IMR-90 (cell line): ENCODE data around the gene FAAP20. TPM values are rescaled to one million over a fixed set of nuclear protein-coding genes. Genes with fewer than 3 reads are reported as not detected.

Experiments
- ATAC-seq: fragments of 200-7000 bp; cut with Tn5 transposase; 2 replicates; pipeline ENCODE4 v1.9.1; 2020; ENCODE audit warnings: low read depth, mild to moderate bottlenecking, moderate library complexity
- BruUV-seq: library from RNA; stranded (reverse); fragments of 400-500 nt; replicated peaks from 2 replicates; lab custom pipeline; 2021; lab: Mats Ljungman, UMichigan
- CTCF ChIA-PET: fragments of 300-600 bp; formaldehyde crosslinking; extraction: SDS; loops from one replicate; lab custom pipeline; 2021; ENCODE audit warnings: antibody characterized with exemption; lab: Yijun Ruan, JAX
- POLR2A ChIA-PET: fragments of 300-600 bp; sonication (Branson Sonifier 250); formaldehyde crosslinking; loops from one replicate; lab custom pipeline; 2022; ENCODE audit warnings: antibody characterized with exemption; ENCODE audit not compliant: unreplicated experiment; lab: Charles Lee
- DNase-seq: peaks from one replicate; pipeline ENCODE4 v3.0.0; 2013
- H2AFZ ChIP-seq: replicated peaks from 2 replicates; pipeline ENCODE3; 2013; ENCODE audit warnings: low read length, mild to moderate bottlenecking; ENCODE audit not compliant: poor library complexity
- H2AK5ac ChIP-seq: 2 replicates; pipeline ENCODE4 v1.6.1; 2013; ENCODE audit warnings: low read depth, low read length, inconsistent platforms
- H2AK9ac ChIP-seq: replicated peaks from 2 replicates; pipeline ENCODE3; 2013; ENCODE audit warnings: mild to moderate bottlenecking, low read depth, low read length, moderate library complexity; ENCODE audit not compliant: poor library complexity
- H2BK120ac ChIP-seq: 2 replicates; pipeline ENCODE4 v1.6.1; 2013; ENCODE audit warnings: low read depth, low read length, inconsistent platforms
- H2BK15ac ChIP-seq: 3 replicates; pipeline ENCODE4 v1.6.1; 2013; ENCODE audit warnings: low read depth, low read length, inconsistent platforms
- H2BK20ac ChIP-seq: 2 replicates; pipeline ENCODE4 v1.6.1; 2013; ENCODE audit warnings: low read depth, mild to moderate bottlenecking, inconsistent platforms, low read length, moderate library complexity
- H2BK5ac ChIP-seq: 2 replicates; pipeline ENCODE4 v1.6.1; 2013; ENCODE audit warnings: mild to moderate bottlenecking, low read depth, low read length, inconsistent platforms; ENCODE audit not compliant: poor library complexity, severe bottlenecking
- H3K14ac ChIP-seq: replicated peaks from 2 replicates; pipeline ENCODE4 v1.6.1; 2013; ENCODE audit warnings: low read depth, low read length, inconsistent platforms
- H3K18ac ChIP-seq: 2 replicates; pipeline ENCODE4 v1.6.1; 2013; ENCODE audit warnings: low read depth, low read length, control low read depth
- H3K23ac ChIP-seq: 2 replicates; pipeline ENCODE4 v1.6.1; 2013; ENCODE audit warnings: low read depth, low read length, inconsistent platforms
- H3K27ac ChIP-seq: 2 replicates; pipeline ENCODE4 v1.5.1; 2013; ENCODE audit warnings: mild to moderate bottlenecking, control low read depth, low read length; ENCODE audit not compliant: insufficient read depth
- H3K27me3 ChIP-seq: 2 replicates; pipeline ENCODE4 v1.6.1; 2013; ENCODE audit warnings: low read length; ENCODE audit not compliant: control insufficient read depth, insufficient read depth
- H3K36me3 ChIP-seq: 2 replicates; pipeline ENCODE4 v1.6.1; 2013; ENCODE audit warnings: low read length, mixed read lengths; ENCODE audit not compliant: control insufficient read depth, insufficient read depth
- H3K4ac ChIP-seq: 2 replicates; pipeline ENCODE4 v1.6.1; 2013; ENCODE audit warnings: low read depth, low read length, inconsistent platforms
- H3K4me1 ChIP-seq: 2 replicates; pipeline ENCODE4 v1.6.1; 2013; ENCODE audit warnings: low read length, mixed read lengths; ENCODE audit not compliant: control insufficient read depth, insufficient read depth
- H3K4me2 ChIP-seq: 2 replicates; pipeline ENCODE4 v1.6.1; 2013; ENCODE audit warnings: low read depth, mild to moderate bottlenecking, control low read depth, low read length, moderate library complexity
- H3K4me3 ChIP-seq: 2 replicates; pipeline ENCODE4 v1.5.1; 2013; ENCODE audit warnings: low read depth, mild to moderate bottlenecking, control low read depth, low read length, moderate library complexity; ENCODE audit not compliant: insufficient read depth
- H3K56ac ChIP-seq: 2 replicates; pipeline ENCODE4 v1.6.1; 2013; ENCODE audit warnings: low read length, inconsistent platforms; ENCODE audit not compliant: insufficient read depth; ENCODE audit errors: extremely low read depth
- H3K79me1 ChIP-seq, 2 experiments: 2 replicates each; pipeline ENCODE4 v1.6.1; 2013; ENCODE audit warnings: low read length in 2 of 2, inconsistent platforms in 1 of 2, low read depth in 1 of 2
- H3K9ac ChIP-seq: 2 replicates; pipeline ENCODE4 v1.6.1; 2013; ENCODE audit warnings: low read depth, low read length, control low read depth
- H3K9me1 ChIP-seq: 2 replicates; pipeline ENCODE4 v1.6.1; 2013; ENCODE audit warnings: low read length, inconsistent platforms; ENCODE audit not compliant: insufficient read depth
- H3K9me3 ChIP-seq: 2 replicates; pipeline ENCODE4 v1.6.1; 2013; ENCODE audit warnings: low read length; ENCODE audit not compliant: control insufficient read depth, insufficient read depth
- H4K20me1 ChIP-seq: 2 replicates; pipeline ENCODE4 v1.6.1; 2013; ENCODE audit warnings: low read length, inconsistent platforms; ENCODE audit not compliant: insufficient read depth
- H4K5ac ChIP-seq: 2 replicates; pipeline ENCODE4 v1.6.1; 2013; ENCODE audit warnings: mild to moderate bottlenecking, low read depth, low read length, control low read depth
- H4K8ac ChIP-seq, 2 experiments: 2 replicates each; pipeline ENCODE4 v1.6.1; 2013; ENCODE audit warnings: low read depth in 2 of 2, low read length in 2 of 2, control low read depth in 1 of 2, inconsistent platforms in 1 of 2
- H4K91ac ChIP-seq: 2 replicates; pipeline ENCODE4 v1.6.1; 2013; ENCODE audit warnings: low read depth, low read length, inconsistent platforms; ENCODE audit not compliant: insufficient read depth
- CHD1 ChIP-seq: IDR thresholded peaks from 2 replicates; pipeline ENCODE4 v1.6.1; 2012; ENCODE audit warnings: low read depth, low read length, improper control_type of control experiment
- ELK1 ChIP-seq: fragments of 150-350 bp; IDR thresholded peaks from 2 replicates; pipeline ENCODE4 v1.6.1; 2016; ENCODE audit warnings: low read depth, mild to moderate bottlenecking, low read length, moderate library complexity, borderline replicate concordance
- MXI1 ChIP-seq: IDR thresholded peaks from 2 replicates; pipeline ENCODE4 v1.6.1; 2012; ENCODE audit warnings: low read depth, mild to moderate bottlenecking, low read length, moderate library complexity, borderline replicate concordance
- SMC3 ChIP-seq: fragments of 150-350 bp; IDR thresholded peaks from 2 replicates; pipeline ENCODE4 v1.6.1; 2016; ENCODE audit warnings: low read depth, mild to moderate bottlenecking, antibody characterized with exemption, low read length, moderate library complexity
- WGBS, 2 experiments: methylation state at CpG; one replicate each; pipeline versions ENCODE4 v1.1.5 to v1.1.7; 2013; ENCODE audit warnings: missing lambda C conversion rate in 2 of 2; ENCODE audit not compliant: insufficient read length in 1 of 2; ENCODE audit errors: extremely low coverage in 2 of 2; 5-methylcytosine and 5-hydroxymethylcytosine counted together
- dilution Hi-C: fragments of 300-500 bp; cut with HindIII; formaldehyde crosslinking; loops from one replicate; pipeline ENCODE4 v1.14.3; 2018; ENCODE audit warnings: low sequenced_read_pairs; ENCODE audit not compliant: unreplicated experiment
- in situ Hi-C: fragments of 300-500 bp; cut with MboI; formaldehyde crosslinking; loops from 3 replicates; pipeline ENCODE4 v1.14.3; 2019; ENCODE audit warnings: low sequenced_read_pairs, inconsistent platforms, mixed read lengths
- intact Hi-C: fragments of 100-400 bp; cut with micrococcal nuclease; formaldehyde crosslinking; loops from 2 replicates; pipeline ENCODE4 v1.10.0; 2022
- polyA plus RNA-seq, 3 experiments: library from polyadenylated mRNA; depleted of rRNA; stranded (reverse); fragments of >200 nt; gene quantifications; 2 replicates each; pipeline ENCODE4 v1.2.3, GENCODE V29; 2012; ENCODE audit warnings: low replicate concordance in 1 of 3
- total RNA-seq: library from RNA; depleted of rRNA; stranded (reverse); fragments of >200 nt; gene quantifications from 2 replicates; pipeline ENCODE4 v1.2.3, GENCODE V29; 2012

Gene FAAP20
- total and polyA plus RNA-seq, 2 of the 4 experiments (the other 2 are of a cell fraction): 6.5 to 31.5 TPM

- peak overlapping the region; percentile 50 for H3K4ac ChIP-seq
- dilution Hi-C loops: no loop called here
- H2AK9ac ChIP-seq: peak overlapping the region; percentile 96
- peak overlapping the region; percentile 90 for H3K23ac ChIP-seq
- H2BK15ac ChIP-seq: no peak overlapping the region
- H2BK20ac ChIP-seq: no peak overlapping the region
- peak overlapping the region; percentile 83 for H3K14ac ChIP-seq
- BruUV-seq: no TSS peak
- H3K4me1 ChIP-seq: peaks cover 26% of the 10 kb centered on the region
- no peaks in the 10 kb centered on the region for H3K27me3 ChIP-seq
- H4K20me1 ChIP-seq: peaks cover 65% of the 10 kb centered on the region
- H2AK5ac ChIP-seq: peak overlapping the region; percentile 38
- H2AFZ ChIP-seq: peak overlapping the region; percentile 69
- H3K4me3 ChIP-seq: peak overlapping the region; percentile 97
- H3K9me1 ChIP-seq: peaks cover 6% of the 10 kb centered on the region; the same call in 1 of the 2 replicates
- intact Hi-C loops: loop anchor here (1.0 to 5.0 kb wide), 5 partner anchors 25 to 151 kb away; no protein-coding TSS in a partner anchor
- peak overlapping the region; percentile 34 for H3K56ac ChIP-seq
- CTCF ChIA-PET: interaction anchor here (1.1 to 2.0 kb wide), 2 partner anchors 35 to 152 kb away, joined by 3 to 7 read pairs; partner anchors contain the start of gene FAAP20
- H3K9me3 ChIP-seq: no peaks in the 10 kb centered on the region
- no peak overlapping the region; the same call in 1 of the 2 replicates for H3K18ac ChIP-seq
- ATAC-seq (no peak), DNase-seq (peak; percentile 40)
- peaks cover 5 to 25% of the 10 kb centered on the region in 2 experiments for H3K79me1 ChIP-seq
- peak overlapping the region; percentile 74 for H3K9ac ChIP-seq
- no peak overlapping the region for H4K8ac ChIP-seq
- no peak overlapping the region; the same call in 1 of the 2 replicates for H2BK120ac ChIP-seq
- POLR2A ChIA-PET: interaction anchor here (0.6 kb wide), 1 partner anchor 122 kb away, joined by 3 read pairs; no protein-coding TSS in a partner anchor
- H3K27ac ChIP-seq: peak overlapping the region; percentile 61
- peak overlapping the region; percentile 85 for H3K4me2 ChIP-seq
- H4K91ac ChIP-seq: no peak overlapping the region
- TF ChIP-seq ELK1: no peak
- TF ChIP-seq MXI1: peak; percentile 86
- TF ChIP-seq CHD1: no peak
- no peak for TF ChIP-seq SMC3
- in situ Hi-C loops: loop anchor here (5.0 kb wide), 1 partner anchor 33 kb away; no protein-coding TSS in a partner anchor
- WGBS, 2 experiments: 2% methylated on average over 6 of the region's 32 CpGs; no CpG with 5 or more reads in 1 of the 2 experiments
- peak overlapping the region; percentile 51 for H2BK5ac ChIP-seq
- H4K5ac ChIP-seq: no peak overlapping the region
- H3K36me3 ChIP-seq: peaks cover 4% of the 10 kb centered on the region; the same call in 1 of the 2 replicates
Observed at GRCh38 chr1:2229911-2230731, 35.5 kb upstream of the FAAP20 start.
